HG02840 (cell line): ENCODE results near the gene FBXO17.
"Not testable (repeated sequence)": the region's sequence is repeated elsewhere in the genome, so short reads cannot be mapped to it uniquely, and the experiment has no call there.

Experiments
- ATAC-seq: cut with Tn5 transposase; IDR thresholded peaks from one replicate; pipeline ENCODE4 v1.9.1; 2021; ENCODE audit warnings: mild to moderate bottlenecking, moderate library complexity, moderate number of reproducible peaks; ENCODE audit not compliant: unreplicated experiment, low FRiP score

The FBXO17 gene

GRCh38 chr19:38975214-38975860 is at the start of gene FBXO17:
FBXO17 (minus strand) TSS chr19:38975742; CDS start chr19:38950319, 25,423 bp downstream.
- ATAC-seq = no peak

- no peak for ATAC-seq
These were observed 49.5 kb upstream of the FBXO17 start for GRCh38 chr19:39024875-39025641.

DNA sequence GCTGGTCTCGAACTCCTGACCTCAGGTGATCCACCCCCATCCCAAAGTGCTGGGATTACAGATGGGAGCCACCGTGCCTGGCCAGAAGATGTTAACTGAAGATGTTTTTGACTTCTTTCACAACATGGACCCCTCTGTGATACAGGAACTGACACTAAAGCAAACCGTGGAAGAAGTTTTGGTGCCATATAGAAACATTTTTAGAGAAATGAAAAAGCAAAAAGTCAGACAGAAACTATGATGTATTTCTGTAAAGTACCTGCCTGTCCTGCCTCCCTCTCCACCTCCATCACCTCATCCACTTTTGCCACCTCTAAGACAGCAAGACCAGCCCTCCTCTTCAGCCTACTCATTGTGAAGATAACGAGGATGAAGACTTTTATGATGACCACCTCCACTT is 45.5 kb upstream of the FBXO17 start:
- ATAC-seq = no peak

- ATAC-seq = no peak
These were observed 42.1 kb upstream of the FBXO17 start for GRCh38 chr19:39017646-39018045.

GRCh38 chr19:39017026-39017425 is 41.5 kb upstream of the FBXO17 start:
- no peak for ATAC-seq

DNA sequence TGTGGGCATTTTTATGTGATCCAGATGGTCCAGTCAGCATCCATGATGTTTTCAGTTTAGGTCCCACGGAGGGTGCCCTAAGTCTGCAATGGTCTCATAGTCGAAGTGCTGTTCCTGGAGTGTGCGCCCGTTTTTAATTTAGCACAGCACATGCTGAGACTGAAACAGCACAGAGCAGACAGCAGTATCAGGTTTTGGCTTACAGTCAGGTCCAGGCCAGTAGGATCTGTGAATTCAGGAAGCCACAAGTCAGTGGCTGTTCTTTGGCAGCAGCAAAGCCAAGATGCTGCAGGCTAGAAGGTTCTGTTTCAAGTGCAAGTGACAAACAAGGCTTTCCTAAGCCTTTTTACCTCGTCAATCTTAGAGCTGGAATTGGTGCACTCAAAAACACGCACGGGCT is 38.5 kb upstream of the FBXO17 start:
- ATAC-seq = no peak

- ATAC-seq = no peak
These were observed 33.5 kb upstream of the FBXO17 start for GRCh38 chr19:39009001-39009400.

DNA sequence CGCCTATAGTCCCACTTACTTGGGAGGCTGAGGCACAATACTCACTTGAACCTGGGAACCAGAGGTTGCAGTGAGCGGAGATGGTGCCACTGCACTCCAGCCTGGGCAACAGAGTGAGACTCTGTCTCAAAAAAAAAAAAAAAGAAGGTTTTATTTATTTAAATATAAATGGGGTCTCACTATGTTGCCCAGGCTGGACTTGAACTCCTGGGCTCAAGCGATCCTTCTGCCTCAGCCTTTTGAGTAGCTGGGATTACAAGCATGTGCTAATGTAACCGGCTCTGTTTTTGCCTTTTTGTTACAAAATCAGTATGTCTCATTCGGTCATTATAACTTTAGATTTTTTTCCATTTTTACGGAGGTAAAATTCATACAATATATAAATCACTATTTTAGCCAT is 32.6 kb upstream of the FBXO17 start:
- ATAC-seq = no peak

GRCh38 chr19:39007096-39007495 is 31.6 kb upstream of the FBXO17 start:
- no peak for ATAC-seq

- no peak for ATAC-seq
These were observed 28.9 kb upstream of the FBXO17 start for GRCh38 chr19:39004403-39004802.

DNA sequence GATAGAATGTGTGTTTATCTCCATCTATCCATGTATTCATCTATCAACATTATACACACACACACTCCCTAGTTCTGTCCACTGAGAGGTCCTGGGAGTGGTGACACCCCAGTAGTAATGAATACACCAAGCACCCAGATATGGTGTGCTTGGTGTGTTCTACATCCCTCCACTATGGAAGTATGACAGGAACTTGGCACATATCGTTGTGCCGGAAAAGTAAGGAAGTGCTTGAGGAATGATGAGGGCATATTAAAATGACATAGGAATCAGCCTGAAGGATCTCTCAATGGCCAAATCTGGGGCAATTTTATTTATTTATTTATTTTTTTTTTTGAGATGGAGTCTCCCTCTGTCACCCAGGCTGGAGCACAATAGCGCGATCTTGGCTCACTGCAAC is 28.3 kb upstream of the FBXO17 start:
- no peak for ATAC-seq

GRCh38 chr19:39003188-39003587 is 27.6 kb upstream of the FBXO17 start:
- ATAC-seq = no peak

DNA sequence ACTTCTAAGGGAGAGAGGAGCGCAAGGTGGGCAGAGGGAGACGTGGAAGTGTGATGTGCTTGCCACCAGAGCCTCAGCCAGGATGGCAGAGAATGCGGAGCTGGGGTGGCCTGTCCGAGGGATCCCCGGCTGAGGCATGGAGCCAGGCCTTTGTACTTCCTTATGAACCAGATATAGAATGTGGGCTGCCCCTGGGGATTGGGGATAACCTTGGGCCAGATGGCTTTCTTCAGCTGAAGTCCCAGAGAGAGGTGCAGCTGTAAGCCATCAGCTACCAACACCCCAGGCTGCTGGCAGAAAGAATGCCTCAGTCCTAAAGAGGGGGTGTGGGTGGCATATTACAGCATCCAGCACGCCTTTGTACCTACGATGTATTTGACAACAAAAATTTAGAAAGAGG is 25.5 kb upstream of the FBXO17 start:
- no peak for ATAC-seq

- not testable (repeated sequence) for ATAC-seq
These were observed 22.0 kb upstream of the FBXO17 start for GRCh38 chr19:38997576-38997975.

DNA sequence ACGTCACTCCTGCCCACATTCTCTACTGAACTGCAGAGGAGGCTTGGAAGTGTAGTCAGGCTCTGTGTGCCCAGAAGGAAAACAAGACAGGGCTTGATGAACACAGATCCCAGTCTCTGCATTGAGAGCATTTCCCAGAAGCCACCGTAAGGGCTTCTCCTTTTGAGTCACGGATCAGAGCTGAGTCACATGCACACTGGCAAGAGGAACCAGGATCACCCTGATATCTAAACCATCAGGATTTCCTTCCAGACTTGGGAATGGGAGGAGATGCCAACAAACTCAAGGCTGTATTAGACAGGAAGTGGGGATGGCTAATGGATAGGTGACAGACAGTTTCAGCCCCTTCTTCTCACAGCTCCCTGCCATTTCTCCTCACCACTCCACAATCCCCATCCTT is 17.7 kb upstream of the FBXO17 start:
- ATAC-seq = no peak

GRCh38 chr19:38990949-38991697 is 15.6 kb upstream of the FBXO17 start:
- no peak for ATAC-seq

DNA sequence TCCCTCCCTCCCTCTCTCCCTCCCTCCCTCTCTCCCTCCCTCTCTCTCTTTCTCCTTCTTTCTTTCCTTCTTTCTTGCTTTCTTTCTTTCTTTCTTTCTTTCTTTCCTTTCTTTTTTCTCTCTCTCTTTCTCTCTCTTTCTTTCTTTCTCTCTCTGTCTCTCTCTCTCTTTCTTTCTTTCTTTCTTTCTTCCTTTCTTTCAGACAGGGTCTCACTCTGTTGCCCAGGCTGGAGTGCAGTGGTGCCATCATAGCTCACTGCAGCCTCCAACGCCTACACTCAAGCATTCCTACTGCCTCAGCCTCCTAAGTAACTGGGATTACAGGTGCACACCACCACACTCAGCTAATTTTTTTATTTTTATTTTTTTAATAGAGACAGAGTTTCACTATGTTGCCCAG is 14.1 kb upstream of the FBXO17 start:
- not testable (repeated sequence) for ATAC-seq

GRCh38 chr19:38989066-38989605 is 13.6 kb upstream of the FBXO17 start:
- no peak for ATAC-seq

GRCh38 chr19:38988627-38989026 is 13.1 kb upstream of the FBXO17 start:
- ATAC-seq = not testable (repeated sequence)

GRCh38 chr19:38987745-38988144 is 12.2 kb upstream of the FBXO17 start:
- not testable (repeated sequence) for ATAC-seq

DNA sequence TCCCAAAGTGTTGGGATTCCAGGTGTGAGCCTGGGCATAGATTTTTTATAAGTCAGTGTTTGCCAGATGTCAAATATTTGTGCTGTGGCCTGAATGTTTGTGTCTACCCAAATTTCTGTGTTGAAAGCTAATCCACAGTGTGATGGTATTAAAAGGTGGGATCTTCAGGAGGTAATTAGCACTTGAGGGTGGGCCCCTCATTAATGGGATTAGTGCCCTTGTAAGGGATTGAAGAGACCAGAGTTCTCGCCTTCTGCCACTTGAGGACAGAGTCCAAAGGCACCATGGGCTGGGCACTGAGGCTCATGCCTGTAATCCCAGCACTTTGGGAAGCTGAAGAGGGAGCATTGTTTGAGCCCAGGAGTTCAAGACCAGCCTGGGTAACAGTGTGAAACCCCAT is 9.7 kb upstream of the FBXO17 start:
- ATAC-seq = no peak
